Lower leg skin (tissue), 4 donors: ENCODE results near the gene SLC17A9. TPM values are rescaled to one million over a fixed set of nuclear protein-coding genes. Genes with fewer than 3 reads are reported as not detected.

Experiments
- DNase-seq, 2 donors: peaks; one replicate each; pipeline ENCODE4 v3.0.0-alpha.2; 2019; ENCODE audit warnings: low spot score in 2 of 2
- H3K4me3 ChIP-seq: fragments of 200-600 bp; sonication (generic); 2 replicates; pipeline ENCODE4 v1.5.1; 2017; ENCODE audit warnings: mild to moderate bottlenecking, low read depth; ENCODE audit not compliant: poor library complexity, severe bottlenecking
- POLR2A ChIP-seq, 2 donors: fragments of 450-650 bp; IDR thresholded peaks; one replicate each; pipeline ENCODE4 v1.6.1; 2016 to 2017; ENCODE audit warnings: antibody characterized with exemption in 2 of 2, mild to moderate bottlenecking in 1 of 2, moderate library complexity in 1 of 2
- WGBS, 2 donors: methylation state at CpG; one replicate each; pipeline ENCODE4 v1.1.5; 2018; 5-methylcytosine and 5-hydroxymethylcytosine counted together
- intact Hi-C: fragments of 100-400 bp; cut with DNase I; formaldehyde crosslinking; loops from one replicate; pipeline ENCODE4 v1.15.0; 2023; ENCODE audit warnings: low total_unique reads
- total RNA-seq, 4 donors: library from RNA; depleted of rRNA; stranded (reverse); fragments of >200 nt; gene quantifications; one replicate each; pipeline ENCODE4 v1.1.0, GENCODE V29; 2016
- TF ChIP-seq, protein P1 (sequence below), 3 donors: fragments of 450-650 bp; IDR thresholded peaks; one replicate each; pipeline ENCODE4 v1.5.1; 2016; ENCODE audit warnings: antibody characterized with exemption in 3 of 3, mild to moderate bottlenecking in 3 of 3, moderate library complexity in 2 of 3

Gene SLC17A9
- total RNA-seq, 4 donors from 2014 or later, result 0.46 to 1.1 (median 0.73) TPM

DNA sequence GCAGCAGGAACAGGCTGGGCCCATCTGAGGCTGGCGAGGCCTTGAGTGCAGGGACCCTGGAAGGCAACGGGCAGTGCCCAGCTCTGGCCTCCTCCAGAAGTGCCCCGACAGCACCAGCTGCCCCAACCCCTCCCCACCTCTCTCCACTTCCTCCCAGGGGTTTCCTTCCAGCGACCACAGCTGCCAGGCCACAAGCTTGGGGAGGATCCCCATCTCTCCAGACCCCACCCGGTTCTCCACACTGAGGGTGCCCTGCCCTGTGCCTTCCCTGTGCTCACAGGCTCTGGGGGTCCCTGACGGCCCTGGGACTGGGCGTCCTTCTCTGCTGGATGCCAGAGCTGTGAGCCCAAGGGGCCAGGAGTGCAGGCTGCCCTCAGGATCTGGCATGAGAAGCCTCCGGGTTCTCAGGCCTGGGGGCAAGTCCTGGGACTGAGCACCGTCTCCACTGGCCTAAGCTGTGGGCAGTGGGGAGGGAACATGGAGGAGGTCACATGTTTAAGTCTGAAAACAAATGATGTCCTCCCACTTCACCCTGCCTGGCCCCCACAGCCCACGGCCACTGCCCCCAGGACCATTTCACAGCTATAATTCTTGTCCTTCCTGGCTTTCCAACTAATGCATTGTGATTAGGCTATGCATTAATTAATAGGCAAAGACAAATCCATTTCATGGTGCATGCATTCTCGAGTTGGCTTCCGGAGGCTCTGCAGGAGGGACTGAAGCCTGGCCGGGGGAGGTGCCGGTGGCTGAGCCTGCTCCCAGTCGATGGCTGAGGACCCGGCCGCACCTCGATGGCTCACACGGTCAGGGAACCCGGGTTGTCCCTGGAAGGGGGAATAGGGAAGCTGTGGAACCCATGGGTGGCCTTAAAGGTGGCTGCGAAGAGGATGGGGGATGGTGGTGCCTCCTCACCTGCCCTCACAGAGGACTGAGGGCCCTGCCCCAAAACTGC, 29.9 kb downstream of the SLC17A9 start:
- H3K4me3 ChIP-seq, result no peak overlapping the region
- intact Hi-C loops, result no loop called here
- DNase-seq, result no peak
- no peak for TF ChIP-seq POLR2A (IDR thresholded peaks at IDR 0.05)
- TF ChIP-seq, protein P1, sequence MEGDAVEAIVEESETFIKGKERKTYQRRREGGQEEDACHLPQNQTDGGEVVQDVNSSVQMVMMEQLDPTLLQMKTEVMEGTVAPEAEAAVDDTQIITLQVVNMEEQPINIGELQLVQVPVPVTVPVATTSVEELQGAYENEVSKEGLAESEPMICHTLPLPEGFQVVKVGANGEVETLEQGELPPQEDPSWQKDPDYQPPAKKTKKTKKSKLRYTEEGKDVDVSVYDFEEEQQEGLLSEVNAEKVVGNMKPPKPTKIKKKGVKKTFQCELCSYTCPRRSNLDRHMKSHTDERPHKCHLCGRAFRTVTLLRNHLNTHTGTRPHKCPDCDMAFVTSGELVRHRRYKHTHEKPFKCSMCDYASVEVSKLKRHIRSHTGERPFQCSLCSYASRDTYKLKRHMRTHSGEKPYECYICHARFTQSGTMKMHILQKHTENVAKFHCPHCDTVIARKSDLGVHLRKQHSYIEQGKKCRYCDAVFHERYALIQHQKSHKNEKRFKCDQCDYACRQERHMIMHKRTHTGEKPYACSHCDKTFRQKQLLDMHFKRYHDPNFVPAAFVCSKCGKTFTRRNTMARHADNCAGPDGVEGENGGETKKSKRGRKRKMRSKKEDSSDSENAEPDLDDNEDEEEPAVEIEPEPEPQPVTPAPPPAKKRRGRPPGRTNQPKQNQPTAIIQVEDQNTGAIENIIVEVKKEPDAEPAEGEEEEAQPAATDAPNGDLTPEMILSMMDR (IDR thresholded peaks at IDR 0.05), result no peak
- 61 to 64% methylated on average over 18 to 21 of the region's 21 CpGs for WGBS, 2 donors

DNA sequence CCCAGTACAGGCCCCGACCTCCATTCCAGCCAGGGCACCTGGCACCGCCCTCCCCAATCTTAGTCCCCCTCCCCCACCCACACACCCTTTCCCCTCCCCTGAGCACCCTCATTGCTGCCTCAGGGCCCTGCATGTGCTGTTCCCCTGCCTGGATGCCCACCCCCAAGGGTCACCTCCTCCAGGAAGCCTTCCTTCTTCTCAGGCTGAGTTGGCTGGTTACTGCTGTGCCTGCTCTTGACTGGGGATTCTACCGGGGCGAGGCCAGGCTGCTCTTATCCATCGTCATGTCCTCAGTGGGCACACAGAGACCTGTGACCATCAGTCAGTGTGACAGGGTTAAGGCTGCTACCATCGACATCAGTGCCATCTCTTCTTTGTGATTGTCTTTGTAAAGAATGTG, 30.7 kb downstream of the SLC17A9 start:
- no peak for TF ChIP-seq POLR2A (IDR thresholded peaks at IDR 0.05)
- TF ChIP-seq, protein P1 (IDR thresholded peaks at IDR 0.05), result no peak
- intact Hi-C loops, result no loop called here
- no peak overlapping the region for H3K4me3 ChIP-seq
- WGBS, 2 donors, result 85 to 89% methylated on average over 6 of the region's 6 CpGs
- no peak for DNase-seq

DNA sequence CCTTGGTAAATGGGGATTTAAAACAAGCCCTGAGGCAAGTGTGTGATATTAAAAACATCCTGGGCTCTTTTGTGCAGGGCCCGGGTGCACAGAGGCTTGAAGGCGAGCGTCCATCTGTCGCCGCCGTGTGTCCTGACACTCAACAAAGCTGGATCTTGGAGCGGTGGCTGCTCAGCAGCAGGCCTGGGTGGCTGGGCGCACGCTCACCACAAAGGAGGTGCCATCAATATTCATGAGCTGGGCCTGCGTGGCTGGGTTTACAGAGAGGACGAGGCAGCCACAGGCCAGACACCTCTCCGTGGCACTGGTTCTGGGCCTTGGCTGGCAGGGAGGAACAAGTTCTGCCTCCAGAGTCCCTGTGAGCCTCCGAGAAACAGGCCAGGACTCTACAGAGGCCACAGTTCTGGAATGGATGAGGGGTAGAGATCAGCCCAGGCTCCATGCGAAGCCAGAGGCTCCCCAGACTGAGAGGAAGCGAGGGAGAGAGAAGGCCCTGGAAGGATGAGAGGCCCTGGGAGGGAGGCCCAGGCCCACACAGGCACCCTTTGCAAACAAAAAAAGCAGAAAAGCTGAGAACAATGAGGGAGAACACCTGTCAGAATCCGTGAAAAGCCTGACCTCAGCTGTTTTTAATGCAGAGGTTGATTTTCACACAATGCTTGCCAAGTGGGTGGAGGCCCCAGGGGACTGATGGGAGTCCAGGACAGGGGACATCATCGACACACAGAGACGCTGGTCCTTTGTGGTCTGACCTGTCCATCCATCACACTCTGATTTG, 32.3 kb downstream of the SLC17A9 start:
- intact Hi-C loops, result no loop called here
- no peak for TF ChIP-seq POLR2A (IDR thresholded peaks at IDR 0.05)
- TF ChIP-seq, protein P1 (IDR thresholded peaks at IDR 0.05), result no peak
- WGBS, 2 donors, result 76 to 79% methylated on average over 13 to 18 of the region's 18 CpGs
- H3K4me3 ChIP-seq, result no peak overlapping the region
- no peak for DNase-seq

DNA sequence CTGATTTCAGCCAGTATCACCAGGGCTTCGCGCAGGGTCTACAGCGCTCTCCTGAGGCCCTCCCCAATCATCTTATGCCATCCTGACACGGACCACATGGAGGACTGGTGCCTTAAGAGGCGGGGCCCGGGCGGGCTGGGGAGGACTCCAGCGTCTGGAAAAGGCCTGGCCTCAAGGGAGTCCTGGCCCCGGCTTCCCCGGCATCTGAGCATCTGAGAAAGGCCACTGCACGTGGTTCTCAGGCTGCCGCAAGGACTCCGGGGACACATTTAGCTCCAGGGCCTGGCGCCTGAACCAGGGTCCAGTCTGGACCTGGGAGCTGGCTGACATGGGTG, 32.9 kb downstream of the SLC17A9 start:
- TF ChIP-seq, protein P1 (IDR thresholded peaks at IDR 0.05), result no peak
- no peak for TF ChIP-seq POLR2A (IDR thresholded peaks at IDR 0.05)
- no peak for DNase-seq
- intact Hi-C loops, result no loop called here
- H3K4me3 ChIP-seq, result no peak overlapping the region
- 54 to 68% methylated on average over 8 to 13 of the region's 14 CpGs for WGBS, 2 donors

DNA sequence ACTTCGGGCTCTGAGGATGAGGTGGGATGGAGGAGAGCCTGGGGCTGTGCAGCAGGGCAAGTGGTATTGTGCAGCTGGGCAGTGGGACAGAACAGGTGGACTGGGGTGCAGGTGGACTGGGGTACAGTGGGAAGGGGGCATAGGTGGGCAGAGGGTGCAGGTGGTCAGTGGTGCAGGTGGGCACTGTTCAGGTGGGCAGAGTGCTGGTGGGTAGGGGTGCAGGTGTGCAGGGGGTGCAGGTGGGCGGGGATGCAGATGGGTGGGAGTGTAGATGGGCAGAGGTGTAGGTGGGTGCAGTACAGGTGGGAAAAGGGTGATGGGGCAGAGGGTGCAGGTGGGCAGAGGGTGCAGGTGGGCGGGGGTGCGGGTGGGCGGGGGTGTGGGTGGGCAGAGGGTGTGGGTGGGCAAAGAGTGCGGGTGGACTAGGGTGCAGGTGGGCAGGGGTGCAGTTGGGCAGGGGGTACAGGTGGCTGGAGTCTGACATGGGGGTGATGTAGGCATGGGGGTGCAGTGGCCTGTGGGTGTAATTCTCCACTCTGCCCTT, 33.8 kb downstream of the SLC17A9 start:
- no peak overlapping the region for H3K4me3 ChIP-seq
- 65 to 66% methylated on average over 6 of the region's 6 CpGs for WGBS, 2 donors
- intact Hi-C loops, result no loop called here
- no peak for TF ChIP-seq POLR2A (IDR thresholded peaks at IDR 0.05)
- TF ChIP-seq, protein P1 (IDR thresholded peaks at IDR 0.05), result no peak
- DNase-seq, result no peak
